Fibroblast of lung (primary cell): Measurements from ENCODE around the gene AGBL4. TPM values are rescaled to one million over a fixed set of nuclear protein-coding genes. Genes with fewer than 3 reads are reported as not detected.

Experiments
- DNase-seq, 2 donors: peaks; one replicate each; pipeline versions ENCODE4 v3.0.0 to v3.0.0-alpha.2; 2010; ENCODE audit warnings: low read depth in 2 of 2
- H2AFZ ChIP-seq: 2 replicates; pipeline ENCODE4 v1.5.1; 2012; ENCODE audit warnings: low read length, control low read depth, inconsistent platforms
- H3K27ac ChIP-seq: 2 replicates; pipeline ENCODE4 v1.5.1; 2011; ENCODE audit warnings: low read length, control low read depth; ENCODE audit not compliant: insufficient read depth
- H3K27me3 ChIP-seq: 2 replicates; pipeline ENCODE4 v1.5.1; 2011; ENCODE audit warnings: mild to moderate bottlenecking, low read length; ENCODE audit not compliant: control insufficient read depth, insufficient read depth
- H3K36me3 ChIP-seq: 2 replicates; pipeline ENCODE4 v1.5.1; 2011; ENCODE audit warnings: low read length; ENCODE audit not compliant: control insufficient read depth, insufficient read depth
- H3K4me1 ChIP-seq: 2 replicates; pipeline ENCODE4 v1.5.1; 2011; ENCODE audit warnings: low read length; ENCODE audit not compliant: control insufficient read depth, insufficient read depth; ENCODE audit errors: extremely low read depth
- H3K4me2 ChIP-seq: 2 replicates; pipeline ENCODE4 v1.5.1; 2011; ENCODE audit warnings: low read length, control low read depth; ENCODE audit not compliant: insufficient read depth; ENCODE audit errors: extremely low read depth
- H3K4me3 ChIP-seq, 4 experiments: fragments of 200-600 bp in 1 of 4; sonication (generic) in 1 of 4; replicated peaks in 1 of 4; 2 replicates each; pipeline ENCODE4 v1.5.1; 2011 to 2016; ENCODE audit warnings: low read length in 4 of 4, low read depth in 3 of 4, mild to moderate bottlenecking in 3 of 4, control low read depth in 2 of 4, inconsistent platforms in 1 of 4, mixed read lengths in 1 of 4; ENCODE audit not compliant: insufficient read depth in 1 of 4; ENCODE audit errors: control extremely low read depth in 1 of 4
- H3K79me2 ChIP-seq: 2 replicates; pipeline ENCODE4 v1.5.1; 2012; ENCODE audit warnings: mild to moderate bottlenecking, low read length, inconsistent platforms; ENCODE audit not compliant: control insufficient read depth, insufficient read depth
- H3K9ac ChIP-seq: 2 replicates; pipeline ENCODE4 v1.5.1; 2011; ENCODE audit warnings: mild to moderate bottlenecking, low read length, control low read depth; ENCODE audit not compliant: insufficient read depth
- H3K9me3 ChIP-seq: 2 replicates; pipeline ENCODE4 v1.5.1; 2012; ENCODE audit warnings: low read depth, low read length; ENCODE audit not compliant: control insufficient read depth, insufficient read depth
- H4K20me1 ChIP-seq: 2 replicates; pipeline ENCODE4 v1.5.1; 2011; ENCODE audit warnings: low read length; ENCODE audit not compliant: control insufficient read depth, insufficient read depth; ENCODE audit errors: extremely low read depth
- EZH2 ChIP-seq: IDR thresholded peaks from 2 replicates; pipeline ENCODE4 v1.5.1; 2012; ENCODE audit warnings: low read length, control low read depth, mild to moderate bottlenecking; ENCODE audit errors: missing control alignments
- polyA plus RNA-seq, 2 donors: library from polyadenylated mRNA; depleted of rRNA in 1 of 2; stranded (reverse) in 1 of 2; unstranded in 1 of 2; fragments of >200 nt; gene quantifications; 2 replicates each; pipeline ENCODE4 v1.2.1, GENCODE V29; 2011 to 2012; ENCODE audit warnings: missing spikeins in 1 of 2
- total RNA-seq: library from RNA; depleted of rRNA; stranded (reverse); fragments of >200 nt; gene quantifications from 2 replicates; pipeline ENCODE4 v1.2.1, GENCODE V29; 2014
- TF ChIP-seq, protein P1 (sequence below), 2 donors: IDR thresholded peaks in 1 of 2; conservative IDR thresholded peaks in 1 of 2; 1 replicate in 1 of 2; 2 replicates in 1 of 2; pipeline ENCODE4 v1.5.1; 2011 to 2012; ENCODE audit warnings: low read length in 2 of 2, control low read depth in 1 of 2, inconsistent platforms in 1 of 2, low read depth in 1 of 2, mild to moderate bottlenecking in 1 of 2

AGBL4 gene
- total and polyA plus RNA-seq, 2 donors (not counting 1 experiment from before 2014, with no cell fraction given): not detected

DNA sequence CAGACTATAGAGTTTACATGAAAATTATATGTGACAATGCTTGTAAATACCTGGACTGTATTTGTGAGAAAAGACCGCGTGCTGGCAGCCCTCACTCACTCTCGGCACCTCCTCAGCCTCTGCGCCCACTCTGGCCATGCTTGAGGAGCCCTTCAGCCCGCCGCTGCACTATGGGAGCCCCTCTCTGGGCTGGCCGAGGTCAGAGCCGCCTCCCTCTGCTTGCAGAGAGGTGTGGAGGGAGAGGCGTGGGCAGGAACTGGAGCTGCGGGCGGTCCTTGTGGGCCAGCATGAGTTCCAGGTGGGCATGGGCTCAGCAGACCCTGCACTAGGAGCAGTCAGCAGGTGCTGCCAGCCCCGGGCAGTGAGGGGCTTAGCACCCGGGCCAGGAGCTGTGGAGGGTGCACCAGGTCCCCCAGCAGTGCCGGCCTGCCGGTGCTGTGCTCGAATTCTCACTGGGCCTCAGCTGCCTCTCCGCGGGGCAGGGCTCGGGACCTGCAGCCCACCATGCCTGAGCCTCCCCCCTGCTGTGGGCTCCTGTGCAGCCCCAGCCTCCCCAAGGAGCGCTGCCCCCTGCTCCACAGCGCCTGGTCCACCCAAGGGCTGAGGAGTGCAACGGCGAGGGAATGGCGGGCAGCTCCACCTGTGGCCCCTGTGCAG lies 482.5 kb downstream of the AGBL4 start:
- no peaks in the 10 kb centered on the region for H3K4me1 ChIP-seq
- H3K4me2 ChIP-seq: no peak overlapping the region
- H3K27ac ChIP-seq: no peak overlapping the region
- no peaks in the 10 kb centered on the region for H3K79me2 ChIP-seq
- H2AFZ ChIP-seq: no peak overlapping the region
- no peak for DNase-seq
- H3K36me3 ChIP-seq: no peaks in the 10 kb centered on the region
- H3K9ac ChIP-seq: no peak overlapping the region
- no peak for TF ChIP-seq EZH2
- TF ChIP-seq, protein P1, sequence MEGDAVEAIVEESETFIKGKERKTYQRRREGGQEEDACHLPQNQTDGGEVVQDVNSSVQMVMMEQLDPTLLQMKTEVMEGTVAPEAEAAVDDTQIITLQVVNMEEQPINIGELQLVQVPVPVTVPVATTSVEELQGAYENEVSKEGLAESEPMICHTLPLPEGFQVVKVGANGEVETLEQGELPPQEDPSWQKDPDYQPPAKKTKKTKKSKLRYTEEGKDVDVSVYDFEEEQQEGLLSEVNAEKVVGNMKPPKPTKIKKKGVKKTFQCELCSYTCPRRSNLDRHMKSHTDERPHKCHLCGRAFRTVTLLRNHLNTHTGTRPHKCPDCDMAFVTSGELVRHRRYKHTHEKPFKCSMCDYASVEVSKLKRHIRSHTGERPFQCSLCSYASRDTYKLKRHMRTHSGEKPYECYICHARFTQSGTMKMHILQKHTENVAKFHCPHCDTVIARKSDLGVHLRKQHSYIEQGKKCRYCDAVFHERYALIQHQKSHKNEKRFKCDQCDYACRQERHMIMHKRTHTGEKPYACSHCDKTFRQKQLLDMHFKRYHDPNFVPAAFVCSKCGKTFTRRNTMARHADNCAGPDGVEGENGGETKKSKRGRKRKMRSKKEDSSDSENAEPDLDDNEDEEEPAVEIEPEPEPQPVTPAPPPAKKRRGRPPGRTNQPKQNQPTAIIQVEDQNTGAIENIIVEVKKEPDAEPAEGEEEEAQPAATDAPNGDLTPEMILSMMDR (conservative IDR thresholded peaks at IDR 0.05 in 1 of 2, IDR thresholded peaks at IDR 0.05 in 1 of 2; ENCODE audit: low read depth in 1 of 2, low read length in 2 of 2): no peak
- no peaks in the 10 kb centered on the region for H3K9me3 ChIP-seq
- no peaks in the 10 kb centered on the region for H3K27me3 ChIP-seq
- no peak overlapping the region for H3K4me3 ChIP-seq
- H4K20me1 ChIP-seq: no peaks in the 10 kb centered on the region

DNA sequence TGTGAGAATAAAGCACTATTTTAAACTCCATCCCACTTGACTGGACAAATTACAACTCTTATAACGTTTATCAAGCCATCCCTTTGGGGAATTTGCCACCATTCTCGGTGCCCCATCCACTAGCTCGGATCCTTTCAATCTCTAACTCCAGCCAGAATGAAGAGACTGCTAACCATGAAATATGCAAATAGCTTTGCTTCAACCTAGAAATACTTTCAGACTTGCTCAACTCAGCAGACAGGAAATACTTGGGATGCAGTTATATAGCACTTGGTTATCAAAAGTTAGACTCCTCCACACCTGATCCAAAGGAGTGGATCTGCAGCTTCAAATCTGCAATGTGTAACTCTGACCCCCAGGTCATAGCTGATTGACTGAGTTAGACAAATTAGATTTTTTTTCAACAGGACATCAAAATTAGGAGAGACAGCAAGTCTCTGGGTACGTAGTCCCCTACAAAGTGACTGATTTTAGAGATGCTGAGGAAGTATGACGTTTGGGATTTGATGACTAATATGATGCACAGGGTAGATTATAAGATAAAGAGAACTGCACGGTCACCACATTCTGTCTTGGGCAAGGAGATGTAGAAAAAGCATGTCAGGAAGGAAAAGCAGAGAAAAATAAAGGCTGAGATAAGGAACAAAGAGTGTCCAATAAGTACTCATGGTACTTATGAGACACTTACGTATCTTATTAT lies 496.0 kb downstream of the AGBL4 start:
- peak in 1 of 2 donors; percentile 18 for DNase-seq
- Histone ChIP-seq H3K27ac (no peak overlapping the region), H3K4me3 (no peak overlapping the region), H3K9ac (no peak overlapping the region), H3K4me2 (no peak overlapping the region), H3K27me3 (no peaks in the 10 kb centered on the region), H2AFZ (no peak overlapping the region), H4K20me1 (no peaks in the 10 kb centered on the region), H3K79me2 (no peaks in the 10 kb centered on the region), H3K36me3 (no peaks in the 10 kb centered on the region), H3K9me3 (no peaks in the 10 kb centered on the region), H3K4me1 (no peaks in the 10 kb centered on the region)
- TF ChIP-seq EZH2: no peak
- TF ChIP-seq, protein P1 (conservative IDR thresholded peaks at IDR 0.05 in 1 of 2, IDR thresholded peaks at IDR 0.05 in 1 of 2; ENCODE audit: low read depth in 1 of 2, low read length in 2 of 2): no peak

DNA sequence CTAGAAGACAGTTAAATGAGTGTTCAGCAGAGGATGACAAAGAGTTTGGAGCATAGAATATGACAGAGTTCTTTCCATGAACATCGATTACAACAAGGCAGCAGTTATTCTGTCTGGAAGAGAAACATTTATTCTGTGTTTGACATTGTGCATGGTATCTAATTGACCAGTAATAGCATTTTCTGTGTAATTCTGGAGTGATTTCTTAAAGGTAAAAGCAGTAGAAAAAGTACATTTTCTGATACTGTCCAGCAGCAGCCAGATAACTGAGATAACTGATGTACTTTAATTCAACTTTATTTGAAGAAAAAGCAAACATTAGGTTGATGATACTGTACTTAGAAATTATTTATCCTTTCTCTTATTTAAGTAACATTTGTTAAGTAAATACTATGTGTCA lies 497.1 kb downstream of the AGBL4 start:
- no peak overlapping the region for H3K27ac ChIP-seq
- H3K4me3 ChIP-seq: no peak overlapping the region
- H3K4me2 ChIP-seq: no peak overlapping the region
- H3K9ac ChIP-seq: no peak overlapping the region
- no peaks in the 10 kb centered on the region for H3K27me3 ChIP-seq
- DNase-seq: no peak
- no peaks in the 10 kb centered on the region for H4K20me1 ChIP-seq
- no peak overlapping the region for H2AFZ ChIP-seq
- TF ChIP-seq, protein P1 (conservative IDR thresholded peaks at IDR 0.05 in 1 of 2, IDR thresholded peaks at IDR 0.05 in 1 of 2; ENCODE audit: low read depth in 1 of 2, low read length in 2 of 2): no peak
- TF ChIP-seq EZH2: no peak
- no peaks in the 10 kb centered on the region for H3K79me2 ChIP-seq
- H3K36me3 ChIP-seq: no peaks in the 10 kb centered on the region
- H3K9me3 ChIP-seq: no peaks in the 10 kb centered on the region
- no peaks in the 10 kb centered on the region for H3K4me1 ChIP-seq
